Panc1 (cell line): Measurements from ENCODE around the gene NUP54.

ENCODE experiments used
- CTCF ChIP-seq: fragments of 450-650 bp; IDR thresholded peaks from 2 replicates; pipeline ENCODE4 v1.5.1; 2017; ENCODE audit warnings: mild to moderate bottlenecking
- POLR2AphosphoS5 ChIP-seq: IDR thresholded peaks from 2 replicates; pipeline ENCODE4 v1.6.1; 2012; ENCODE audit warnings: mild to moderate bottlenecking, low read depth, low read length, moderate library complexity
- REST ChIP-seq, 2 experiments: IDR thresholded peaks; 2 replicates each; pipeline ENCODE4 v1.6.1; 2011 to 2012; ENCODE audit warnings: low read depth in 2 of 2, control low read depth in 1 of 2, low read length in 1 of 2, mild to moderate bottlenecking in 1 of 2, moderate library complexity in 1 of 2; ENCODE audit not compliant: insufficient read depth in 1 of 2
- SIN3A ChIP-seq: IDR thresholded peaks from 2 replicates; pipeline ENCODE4 v1.6.1; 2012; ENCODE audit warnings: low read depth, mild to moderate bottlenecking, low read length, moderate library complexity, borderline replicate concordance; ENCODE audit not compliant: insufficient read depth

- no peak for TF ChIP-seq CTCF
- no peak for TF ChIP-seq SIN3A
- TF ChIP-seq POLR2AphosphoS5, result no peak
- no peak for TF ChIP-seq REST (IDR thresholded peaks at IDR 0.05; ENCODE audit: insufficient read depth in 1 of 2, low read depth in 2 of 2, low read length in 1 of 2)
Measured at GRCh38 chr4:76088719-76089118, 59.5 kb downstream of the NUP54 start.
